22Rv1 (cell line): Measurements from ENCODE around the gene CD99L2.

ENCODE experiments used
- CTCF ChIP-seq: fragments of 450-650 bp; IDR thresholded peaks from 2 replicates; pipeline ENCODE4 v1.5.1; 2017; ENCODE audit warnings: mild to moderate bottlenecking
- ZFX ChIP-seq: fragments of 450-650 bp; IDR thresholded peaks from 2 replicates; pipeline ENCODE4 v1.6.1; 2017; ENCODE audit warnings: antibody characterized with exemption, borderline replicate concordance

- TF ChIP-seq CTCF (no peak), ZFX (no peak)
Measured at GRCh38 chrX:150849996-150850720, 48.3 kb downstream of the CD99L2 start.
